Ishikawa (cell line): Measurements from ENCODE around the gene GMPR.

ENCODE experiments used
- CEBPB ChIP-seq: IDR thresholded peaks from 2 replicates; pipeline ENCODE4 v1.6.1; 2012
- CREB1 ChIP-seq: IDR thresholded peaks from 2 replicates; pipeline ENCODE4 v1.6.1; 2012; ENCODE audit warnings: low read depth
- EGR1 ChIP-seq: IDR thresholded peaks from 2 replicates; pipeline ENCODE4 v1.6.1; 2012
- EP300 ChIP-seq: IDR thresholded peaks from 2 replicates; pipeline ENCODE4 v1.6.1; 2012; ENCODE audit warnings: borderline replicate concordance
- FOXM1 ChIP-seq: IDR thresholded peaks from 2 replicates; pipeline ENCODE4 v1.6.1; 2012; ENCODE audit warnings: low read depth, borderline replicate concordance
- NFIC ChIP-seq: IDR thresholded peaks from 2 replicates; pipeline ENCODE4 v1.6.1; 2012
- RAD21 ChIP-seq: IDR thresholded peaks from 2 replicates; pipeline ENCODE4 v1.6.1; 2012; ENCODE audit warnings: low read depth
- REST ChIP-seq: IDR thresholded peaks from 2 replicates; pipeline ENCODE4 v1.6.1; 2012; ENCODE audit warnings: low read depth, mild to moderate bottlenecking
- TAF1 ChIP-seq: IDR thresholded peaks from 2 replicates; pipeline ENCODE4 v1.6.1; 2012; ENCODE audit warnings: low read depth, mild to moderate bottlenecking
- TCF12 ChIP-seq: IDR thresholded peaks from 2 replicates; pipeline ENCODE4 v1.6.1; 2012; ENCODE audit warnings: low read depth
- TEAD4 ChIP-seq: IDR thresholded peaks from 2 replicates; pipeline ENCODE4 v1.6.1; 2012
- YY1 ChIP-seq: IDR thresholded peaks from 2 replicates; pipeline ENCODE4 v1.6.1; 2012; ENCODE audit warnings: low read depth
- ZBTB7A ChIP-seq: IDR thresholded peaks from 2 replicates; pipeline ENCODE4 v1.6.1; 2012; ENCODE audit warnings: low read depth
- TF ChIP-seq, protein P1 (sequence below): IDR thresholded peaks from 2 replicates; pipeline ENCODE4 v1.6.1; 2012
- TF ChIP-seq, protein P2 (sequence below): IDR thresholded peaks from 2 replicates; pipeline ENCODE4 v1.6.1; 2012

The GMPR gene

GRCh38 chr6:16238057-16238962 lies at the start of gene GMPR:
TSS of gene GMPR (plus strand) at chr6:16238587. CDS start at chr6:16238694, 107 bp downstream.
- TF ChIP-seq NFIC (no peak), TCF12 (no peak; the same call in 1 of the 2 replicates), CREB1 (no peak), EP300 (no peak), ZBTB7A (peak; percentile 55), EGR1 (peak; percentile 54), CEBPB (no peak), TEAD4 (no peak), TAF1 (no peak), FOXM1 (no peak)
- TF ChIP-seq, protein P1, sequence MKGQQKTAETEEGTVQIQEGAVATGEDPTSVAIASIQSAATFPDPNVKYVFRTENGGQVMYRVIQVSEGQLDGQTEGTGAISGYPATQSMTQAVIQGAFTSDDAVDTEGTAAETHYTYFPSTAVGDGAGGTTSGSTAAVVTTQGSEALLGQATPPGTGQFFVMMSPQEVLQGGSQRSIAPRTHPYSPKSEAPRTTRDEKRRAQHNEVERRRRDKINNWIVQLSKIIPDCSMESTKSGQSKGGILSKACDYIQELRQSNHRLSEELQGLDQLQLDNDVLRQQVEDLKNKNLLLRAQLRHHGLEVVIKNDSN: no peak
- TF ChIP-seq, protein P2, sequence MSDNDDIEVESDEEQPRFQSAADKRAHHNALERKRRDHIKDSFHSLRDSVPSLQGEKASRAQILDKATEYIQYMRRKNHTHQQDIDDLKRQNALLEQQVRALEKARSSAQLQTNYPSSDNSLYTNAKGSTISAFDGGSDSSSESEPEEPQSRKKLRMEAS: peak; percentile 28; the same call in 1 of the 2 replicates

DNA sequence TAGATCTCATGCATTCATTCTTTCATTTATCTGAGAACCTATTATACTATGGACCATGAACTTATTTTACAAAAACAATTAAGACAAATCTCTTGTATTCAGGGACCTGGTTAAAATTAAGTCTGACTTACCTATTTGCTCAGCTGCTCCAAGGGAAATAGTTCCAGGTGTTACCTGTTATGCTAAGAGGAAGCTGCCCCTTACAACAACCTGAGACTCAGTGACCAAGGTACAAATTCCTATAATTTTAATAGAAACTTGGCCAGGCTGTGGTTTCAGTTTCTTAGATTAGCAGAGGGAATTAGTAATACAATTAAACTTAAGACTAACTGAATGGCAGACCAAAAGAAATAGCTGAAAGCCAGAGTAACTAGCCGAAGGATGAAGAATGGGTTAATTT lies 48.2 kb upstream of the GMPR start:
- TF ChIP-seq ZBTB7A (no peak), EGR1 (no peak), TAF1 (no peak), CEBPB (no peak), TEAD4 (no peak), NFIC (no peak), REST (no peak), EP300 (no peak)
- TF ChIP-seq, protein P1: no peak
- TF ChIP-seq, protein P2: no peak

- TF ChIP-seq, protein P2: no peak
- TF ChIP-seq EGR1 (no peak), ZBTB7A (no peak), NFIC (no peak), RAD21 (no peak), REST (no peak), CREB1 (no peak), TEAD4 (no peak), TAF1 (no peak), EP300 (no peak), TCF12 (no peak), CEBPB (no peak), FOXM1 (no peak), YY1 (no peak)
- TF ChIP-seq, protein P1: no peak
Observed at GRCh38 chr6:16196260-16196983, 42.0 kb upstream of the GMPR start.

DNA sequence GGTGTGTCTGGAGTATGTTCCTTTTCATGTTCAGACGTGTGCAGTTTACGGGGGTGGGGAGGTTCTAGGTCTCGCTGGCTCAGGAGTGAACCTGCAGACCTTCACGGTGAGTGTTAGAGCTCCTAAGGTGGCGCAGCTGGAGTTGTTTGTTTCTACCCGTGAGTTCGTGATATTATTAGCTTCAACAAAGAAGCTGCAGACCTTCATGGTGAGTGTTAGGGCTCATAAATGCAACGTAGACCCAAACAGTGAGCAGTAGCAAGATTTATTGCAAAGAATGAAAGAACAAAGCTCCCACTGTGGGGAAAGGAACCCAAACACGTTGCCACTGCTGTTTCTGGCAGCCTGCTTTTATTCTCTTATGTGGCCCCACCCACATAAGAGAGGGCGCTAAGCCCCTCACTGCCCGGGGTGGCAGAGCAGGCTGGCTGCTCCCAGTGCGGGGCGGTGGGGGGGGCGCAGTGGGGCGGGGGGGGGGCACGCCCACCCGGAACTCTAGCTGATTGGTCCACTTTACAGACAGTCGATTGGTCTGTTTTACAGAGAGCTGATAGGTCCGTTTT lies 41.3 kb upstream of the GMPR start:
- TF ChIP-seq EGR1 (no peak), FOXM1 (no peak)
